Psoas muscle (tissue), 8 donors: ENCODE results near the gene ROPN1B. TPM values are rescaled to one million over a fixed set of nuclear protein-coding genes. Genes with fewer than 3 reads are reported as not detected.

Source experiments
- ATAC-seq, 4 donors: fragments of 200-7000 bp; cut with Tn5 transposase; one replicate each; pipeline ENCODE4 v1.9.1; 2020; ENCODE audit warnings: moderate library complexity in 3 of 4, mild to moderate bottlenecking in 2 of 4
- DNase-seq, 2 donors: peaks; one replicate each; pipeline ENCODE4 v3.0.0-alpha.2; 2020
- H3K27ac ChIP-seq: fragments of 200-600 bp; one replicate; pipeline ENCODE4 v1.8.0; 2022
- H3K27me3 ChIP-seq, 3 donors: fragments of 200-600 bp in 1 of 3; one replicate each; pipeline versions ENCODE4 v1.6.1 to v1.8.0; 2013 to 2022; ENCODE audit warnings: low read length in 2 of 3, mild to moderate bottlenecking in 2 of 3, moderate library complexity in 1 of 3; ENCODE audit not compliant: insufficient read depth in 3 of 3
- H3K36me3 ChIP-seq, 2 donors: fragments of 200-600 bp in 1 of 2; one replicate each; pipeline versions ENCODE4 v1.6.1 to v1.8.0; 2013 to 2022; ENCODE audit warnings: low read depth in 1 of 2, mild to moderate bottlenecking in 1 of 2, moderate library complexity in 1 of 2; ENCODE audit not compliant: insufficient read depth in 1 of 2
- H3K4me1 ChIP-seq: fragments of 200-600 bp; one replicate; pipeline ENCODE4 v1.8.0; 2022
- H3K4me3 ChIP-seq: fragments of 200-600 bp; one replicate; pipeline ENCODE4 v1.8.0; 2022; ENCODE audit warnings: mild to moderate bottlenecking
- H3K9me3 ChIP-seq: fragments of 200-600 bp; one replicate; pipeline ENCODE4 v1.8.0; 2022
- CTCF ChIP-seq: fragments of 200-600 bp; IDR thresholded peaks from one replicate; pipeline ENCODE4 v1.8.0; 2022; ENCODE audit warnings: antibody characterized with exemption
- WGBS, 3 donors: extraction: QIAGEN DNeasy Blood & Tissue Kit; methylation state at CpG; one replicate each; pipeline versions ENCODE4 v1.1.6 to v1.1.7; 2013; 5-methylcytosine and 5-hydroxymethylcytosine counted together
- intact Hi-C, 2 donors: fragments of 100-400 bp; cut with DNase I; formaldehyde crosslinking; loops; one replicate each; pipeline versions ENCODE4 v1.11.0 to v1.14.2; 2022
- polyA plus RNA-seq, 3 donors: library from polyadenylated mRNA; stranded (reverse); fragments of 200-250 nt; gene quantifications; one replicate each; pipeline ENCODE4 v1.2.3, GENCODE V29; 2013
- total RNA-seq, 4 donors: library from RNA; stranded (reverse); fragmentation: NEBNext Ultra II Directional in 2 of 4; extraction: Animal tissue kit (Norgen Biotek cat#: 25700) in 2 of 4; gene quantifications; one replicate each; pipeline versions ENCODE4 v1.2.1 to v1.2.4, GENCODE V29; 2021 to 2023
- donor health status: healthy with polysubstance abuse.
- donor health status: DM: no; HTN: no; CAD: no; lungs with moderate emphysema.
- donor health status: Bipolar disorder and iron deficiency.
- donor health status: healthy.
- donor health status: DM: yes; HTN: yes; CAD: no.
- donor health status: DM: no; HTN: no; CAD: no.
- donor health status: DM: no; HTN: no; CAD: no.
- donor health status: DM: yes; HTN: yes; CAD: no.

Gene ROPN1B
- total and polyA plus RNA-seq, 7 donors: 0.13 to 0.46 (median 0.36) TPM; not detected in 2

DNA sequence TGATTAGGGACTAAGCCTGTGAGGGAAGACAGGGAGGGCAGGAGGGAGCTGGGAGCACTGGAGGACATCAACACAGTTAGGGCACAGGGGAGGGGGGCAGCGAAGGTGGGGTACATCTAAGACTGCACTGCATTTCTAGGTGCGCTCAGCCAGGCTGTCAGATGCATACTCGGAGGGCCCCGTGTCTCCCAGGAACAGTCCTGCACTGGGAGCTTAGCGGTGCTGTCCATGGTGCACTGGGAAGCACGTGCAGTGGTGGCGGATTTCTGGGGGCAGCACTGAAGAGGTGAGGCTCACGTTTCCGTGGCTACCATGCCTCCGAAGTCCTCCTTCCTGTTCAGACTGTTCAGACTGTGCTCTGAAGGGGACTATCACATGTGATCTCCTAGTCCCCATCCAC is 54.4 kb downstream of the ROPN1B start:
- WGBS, 3 donors: 73 to 81% (median 74%) methylated on average over 10 of the region's 10 CpGs
- H3K27ac ChIP-seq: no peak overlapping the region
- intact Hi-C loops: no loop called here
- no peak overlapping the region for H3K4me3 ChIP-seq
- no peaks in the 10 kb centered on the region for H3K27me3 ChIP-seq
- H3K4me1 ChIP-seq: no peaks in the 10 kb centered on the region
- ATAC-seq (no peak), DNase-seq (no peak)
- TF ChIP-seq CTCF: no peak
- peaks cover 3% of the 10 kb centered on the region for H3K9me3 ChIP-seq
- peaks cover 0 to 41% of the 10 kb centered on the region in 2 donors for H3K36me3 ChIP-seq

DNA sequence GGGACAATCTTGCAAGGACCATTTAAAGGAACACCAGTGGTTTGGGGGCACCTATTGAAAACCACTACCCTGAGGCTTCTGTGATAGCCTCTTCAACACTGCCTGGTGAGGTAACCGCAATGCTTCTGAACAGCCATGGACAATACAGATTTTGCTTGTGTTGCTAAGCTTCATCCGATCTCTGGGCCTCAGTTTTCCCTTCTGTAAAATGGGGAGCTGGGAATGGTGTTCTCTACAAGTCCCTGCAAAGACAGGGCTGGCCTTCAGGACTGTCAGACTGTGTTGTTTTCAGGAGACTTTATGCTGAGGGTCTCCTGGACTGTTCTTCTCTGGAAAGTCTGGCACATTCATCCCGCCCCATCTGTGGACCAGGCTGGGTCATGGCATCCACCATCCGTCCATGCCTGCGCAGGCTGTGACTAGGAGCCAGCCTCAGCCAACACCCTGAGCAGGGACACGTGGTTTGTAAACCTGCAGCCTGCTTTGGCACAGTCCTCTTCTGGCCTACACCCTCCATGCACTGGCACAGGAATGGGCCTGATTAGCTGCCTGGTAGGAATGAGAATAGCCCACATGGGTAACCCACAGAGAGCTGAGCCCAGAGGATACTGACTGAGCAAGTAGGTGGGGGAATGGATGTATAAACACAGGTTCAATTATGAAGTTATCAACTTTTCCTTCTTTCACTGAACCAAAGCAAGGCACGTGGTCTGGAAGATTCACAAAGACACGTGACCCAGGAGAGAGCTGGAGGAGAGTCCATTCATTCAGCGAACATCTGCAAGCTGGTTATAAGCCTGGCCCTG is 55.3 kb downstream of the ROPN1B start:
- TF ChIP-seq CTCF: no peak
- no peak overlapping the region for H3K27ac ChIP-seq
- DNase-seq (no peak), ATAC-seq (no peak)
- peaks cover 3% of the 10 kb centered on the region for H3K9me3 ChIP-seq
- H3K4me3 ChIP-seq: no peak overlapping the region
- intact Hi-C loops: no loop called here
- H3K36me3 ChIP-seq: peaks cover 0 to 41% of the 10 kb centered on the region in 2 donors
- no peaks in the 10 kb centered on the region for H3K4me1 ChIP-seq
- WGBS, 3 donors: 85 to 87% (median 86%) methylated on average over 9 of the region's 9 CpGs
- no peaks in the 10 kb centered on the region for H3K27me3 ChIP-seq

- DNase-seq (no peak), ATAC-seq (no peak)
- no peaks in the 10 kb centered on the region for H3K4me1 ChIP-seq
- no peaks in the 10 kb centered on the region for H3K27me3 ChIP-seq
- intact Hi-C loops: no loop called here
- no peak overlapping the region for H3K4me3 ChIP-seq
- no peak for TF ChIP-seq CTCF
- peaks cover 3% of the 10 kb centered on the region for H3K9me3 ChIP-seq
- 75 to 86% (median 85%) methylated on average over 14 of the region's 14 CpGs for WGBS, 3 donors
- H3K27ac ChIP-seq: no peak overlapping the region
- H3K36me3 ChIP-seq: peaks cover 0 to 41% of the 10 kb centered on the region in 2 donors
These were observed 56.2 kb downstream of the ROPN1B start for GRCh38 chr3:126025116-126025729.

DNA sequence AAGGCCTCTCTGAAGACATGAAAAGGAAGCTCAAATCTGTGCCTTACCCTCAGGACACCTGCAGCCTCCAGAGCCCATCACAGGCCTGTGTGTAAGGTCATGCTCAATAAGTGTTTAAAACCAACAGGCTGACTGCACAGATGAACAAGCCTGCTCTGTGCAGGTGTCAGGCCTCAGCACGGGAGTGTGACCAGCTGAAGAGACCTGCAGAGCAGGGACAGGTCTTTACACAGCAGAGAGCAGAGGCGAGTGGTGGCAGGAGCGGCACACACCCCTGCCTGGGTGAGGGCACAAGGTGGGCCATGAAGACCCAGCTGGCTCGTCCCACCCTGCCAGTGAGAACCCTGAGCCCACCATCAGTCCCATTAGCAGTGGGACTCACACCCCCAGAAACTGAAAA is 56.9 kb downstream of the ROPN1B start:
- no peaks in the 10 kb centered on the region for H3K27me3 ChIP-seq
- H3K36me3 ChIP-seq: peaks cover 0 to 41% of the 10 kb centered on the region in 2 donors

More for the DNA sequence above, 56.9 kb downstream of the ROPN1B start:
- DNase-seq: no peak
- Histone ChIP-seq H3K9me3 (peaks cover 3% of the 10 kb centered on the region), H3K27ac (no peak overlapping the region), H3K4me1 (no peaks in the 10 kb centered on the region), H3K4me3 (no peak overlapping the region)
- intact Hi-C loops: no loop called here
- 85 to 94% (median 90%) methylated on average over 4 of the region's 4 CpGs for WGBS, 3 donors
- no peak for ATAC-seq
- no peak for TF ChIP-seq CTCF
